H1 (cell line): ENCODE measurements around the gene RNF114. TPM values are rescaled to one million over a fixed set of nuclear protein-coding genes. Genes with fewer than 3 reads are reported as not detected.

ENCODE experiments used
- CHD7 ChIP-seq: fragments of 300-600 bp; sonication (generic); IDR thresholded peaks from 2 replicates; pipeline ENCODE4 v1.7.1; 2012; ENCODE audit warnings: low read length, moderate library complexity, mild to moderate bottlenecking, inconsistent platforms; ENCODE audit not compliant: insufficient replicate concordance
- KDM1A ChIP-seq: fragments of 200-600, 300-600 bp; sonication (generic); IDR thresholded peaks from 2 replicates; pipeline ENCODE4 v1.7.1; 2016; ENCODE audit warnings: mild to moderate bottlenecking, low read length, borderline replicate concordance
- polyA plus RNA-seq, 7 experiments: library from polyadenylated mRNA; depleted of rRNA in 3 of 7; stranded (reverse) in 5 of 7; unstranded in 2 of 7; fragments of >200 nt in 5 of 7; fragments of 200-250 nt in 2 of 7; gene quantifications; 1 replicate in 5 of 7; 2 replicates in 1 of 7; 4 replicates in 1 of 7; pipeline versions ENCODE4 v1.2.1 to v1.2.3, GENCODE V29; 2011 to 2013; ENCODE audit warnings: missing spikeins in 2 of 7, mixed read lengths in 2 of 7
- total RNA-seq: library from RNA; stranded (reverse); fragmentation: NEBNext Ultra II Directional; extraction: Animal tissue kit (Norgen Biotek cat#: 25700); gene quantifications from 2 replicates; pipeline ENCODE4 v1.2.1, GENCODE V29; 2021

Gene RNF114
- total and polyA plus RNA-seq, 2 of the 8 experiments (the other 6 are each of a cell fraction or from before 2014, with no cell fraction given): 81.7 to 89.9 TPM

GRCh38 chr20:49984426-49985153 lies 48.4 kb downstream of the RNF114 start (continued):
- no peak for TF ChIP-seq CHD7
- TF ChIP-seq KDM1A: 0 out of 2 replicates have a peak, but pooled peaks have one; percentile 75
